Cardiac muscle cell (in vitro differentiated cells and primary cell): Measurements from ENCODE around the gene EXOC3L4. TPM values are rescaled to one million over a fixed set of nuclear protein-coding genes. Genes with fewer than 3 reads are reported as not detected.

ENCODE experiments used
- DNase-seq, 2 donors: peaks; one replicate each; pipeline versions ENCODE4 v3.0.0 to v3.0.0-alpha.2; 2010 to 2017; ENCODE audit warnings: low read depth in 1 of 2, low spot score in 1 of 2
- H3K27ac ChIP-seq: fragments of 200-600 bp; sonication (generic); 2 replicates; pipeline ENCODE4 v1.5.1; 2016
- H3K27me3 ChIP-seq: fragments of 200-600 bp; sonication (generic); 2 replicates; pipeline ENCODE4 v1.6.0; 2016; ENCODE audit warnings: control low read depth
- H3K36me3 ChIP-seq: fragments of 200-600 bp; sonication (generic); 2 replicates; pipeline ENCODE4 v1.5.1; 2016; ENCODE audit warnings: control low read depth
- H3K4me1 ChIP-seq: fragments of 200-600 bp; sonication (generic); 2 replicates; pipeline ENCODE4 v1.8.1; 2017; ENCODE audit warnings: low read depth, mild to moderate bottlenecking, mixed run types
- H3K4me3 ChIP-seq: fragments of 200-600 bp; sonication (generic); 2 replicates; pipeline ENCODE4 v1.5.1; 2016; ENCODE audit warnings: mild to moderate bottlenecking
- H3K9me3 ChIP-seq: fragments of 200-600 bp; sonication (generic); 2 replicates; pipeline ENCODE4 v1.5.1; 2017; ENCODE audit warnings: low read depth, mild to moderate bottlenecking, control low read depth
- polyA plus RNA-seq: library from polyadenylated mRNA; unstranded; fragments of >200 nt; fragmentation: Nextera tagmentation; extraction: Ambion mirVana; gene quantifications from 2 replicates; pipeline ENCODE4 v1.2.1, GENCODE V29; 2016
- total RNA-seq: library from RNA; depleted of rRNA; stranded (reverse); fragments of >200 nt; gene quantifications from 2 replicates; pipeline ENCODE4 v1.2.3, GENCODE V29; 2016
- TF ChIP-seq, protein P1 (sequence below): IDR thresholded peaks from 2 replicates; pipeline ENCODE4 v1.5.1; 2012; ENCODE audit warnings: low read depth, mild to moderate bottlenecking, low read length

Gene EXOC3L4
- total and polyA plus RNA-seq, 2 experiments from 2014 or later = 2.7 to 5.5 TPM

DNA sequence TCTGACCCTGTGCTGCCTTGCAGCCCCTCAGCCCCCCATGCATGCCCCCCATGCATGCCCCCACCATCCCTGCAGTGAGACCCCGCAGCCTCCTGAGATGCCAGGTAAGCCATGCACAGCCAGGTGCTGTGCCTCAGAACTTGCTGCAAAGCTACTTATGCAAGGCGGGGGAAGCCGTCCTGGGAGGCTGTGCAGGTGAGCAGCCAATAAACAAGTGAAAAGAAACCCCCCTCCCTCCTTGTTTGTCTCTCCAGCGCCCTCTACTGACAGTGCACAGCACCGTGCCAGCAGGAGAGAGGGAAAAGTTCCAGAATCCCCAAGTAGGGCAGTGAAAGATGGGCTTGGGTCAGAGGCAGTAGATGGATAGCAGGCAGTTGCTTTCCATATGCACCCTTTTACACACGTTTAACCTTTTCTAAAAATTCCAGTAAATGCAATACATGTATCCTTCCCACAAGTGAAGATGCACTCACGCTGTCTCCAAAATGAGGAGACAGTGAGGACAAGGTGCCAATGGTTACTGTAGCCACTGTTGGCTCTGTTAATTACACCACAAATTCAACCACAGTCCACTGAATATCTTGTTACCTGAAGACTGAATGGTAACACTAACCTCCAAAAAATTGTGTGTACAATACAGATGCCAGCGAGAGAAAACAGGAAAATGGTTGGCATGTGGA, 46.7 kb downstream of the EXOC3L4 start:
- TF ChIP-seq, protein P1, sequence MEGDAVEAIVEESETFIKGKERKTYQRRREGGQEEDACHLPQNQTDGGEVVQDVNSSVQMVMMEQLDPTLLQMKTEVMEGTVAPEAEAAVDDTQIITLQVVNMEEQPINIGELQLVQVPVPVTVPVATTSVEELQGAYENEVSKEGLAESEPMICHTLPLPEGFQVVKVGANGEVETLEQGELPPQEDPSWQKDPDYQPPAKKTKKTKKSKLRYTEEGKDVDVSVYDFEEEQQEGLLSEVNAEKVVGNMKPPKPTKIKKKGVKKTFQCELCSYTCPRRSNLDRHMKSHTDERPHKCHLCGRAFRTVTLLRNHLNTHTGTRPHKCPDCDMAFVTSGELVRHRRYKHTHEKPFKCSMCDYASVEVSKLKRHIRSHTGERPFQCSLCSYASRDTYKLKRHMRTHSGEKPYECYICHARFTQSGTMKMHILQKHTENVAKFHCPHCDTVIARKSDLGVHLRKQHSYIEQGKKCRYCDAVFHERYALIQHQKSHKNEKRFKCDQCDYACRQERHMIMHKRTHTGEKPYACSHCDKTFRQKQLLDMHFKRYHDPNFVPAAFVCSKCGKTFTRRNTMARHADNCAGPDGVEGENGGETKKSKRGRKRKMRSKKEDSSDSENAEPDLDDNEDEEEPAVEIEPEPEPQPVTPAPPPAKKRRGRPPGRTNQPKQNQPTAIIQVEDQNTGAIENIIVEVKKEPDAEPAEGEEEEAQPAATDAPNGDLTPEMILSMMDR = peak; percentile 84
- no peaks in the 10 kb centered on the region for H3K36me3 ChIP-seq
- no peak overlapping the region for H3K27ac ChIP-seq
- no peaks in the 10 kb centered on the region for H3K9me3 ChIP-seq
- no peaks in the 10 kb centered on the region for H3K27me3 ChIP-seq
- peaks cover 19% of the 10 kb centered on the region for H3K4me1 ChIP-seq
- H3K4me3 ChIP-seq = no peak overlapping the region
- DNase-seq = peak; percentile 60 to 63

DNA sequence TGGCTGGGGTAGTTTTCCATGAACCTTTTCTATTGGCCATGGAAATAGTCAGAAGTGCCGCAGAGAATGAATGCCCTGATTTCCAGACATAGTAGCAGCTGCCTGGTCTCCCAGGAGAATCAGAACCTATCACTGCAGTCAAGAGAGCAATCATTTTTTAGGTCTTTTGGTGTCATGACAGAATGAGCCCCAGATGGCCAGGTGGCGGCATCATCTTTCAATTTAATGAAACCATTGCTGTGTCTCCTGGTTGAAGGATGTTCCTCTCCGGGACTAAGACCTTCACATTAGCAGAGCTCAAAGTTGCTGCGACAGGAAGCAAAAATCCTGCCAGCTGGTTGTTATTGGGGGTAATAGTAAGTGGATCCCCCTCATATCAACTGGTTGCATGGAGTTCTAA, 47.5 kb downstream of the EXOC3L4 start:
- Histone ChIP-seq H3K4me1 (peaks cover 18% of the 10 kb centered on the region), H3K36me3 (no peaks in the 10 kb centered on the region), H3K27me3 (no peaks in the 10 kb centered on the region), H3K27ac (no peak overlapping the region), H3K9me3 (no peaks in the 10 kb centered on the region), H3K4me3 (no peak overlapping the region)
- DNase-seq = no peak
- TF ChIP-seq, protein P1 = no peak

GRCh38 chr14:103142721-103143302, 48.3 kb downstream of the EXOC3L4 start:
- TF ChIP-seq, protein P1 = no peak
- Histone ChIP-seq H3K4me1 (peaks cover 12% of the 10 kb centered on the region), H3K27ac (no peak overlapping the region), H3K9me3 (no peaks in the 10 kb centered on the region), H3K4me3 (no peak overlapping the region), H3K27me3 (no peaks in the 10 kb centered on the region), H3K36me3 (no peaks in the 10 kb centered on the region)
- no peak for DNase-seq

- Histone ChIP-seq H3K27me3 (no peaks in the 10 kb centered on the region), H3K4me3 (no peak overlapping the region), H3K4me1 (peaks cover 9% of the 10 kb centered on the region), H3K9me3 (no peaks in the 10 kb centered on the region), H3K27ac (no peak overlapping the region), H3K36me3 (no peaks in the 10 kb centered on the region)
- TF ChIP-seq, protein P1 = no peak
- DNase-seq = peak in 1 of 2 donors; percentile 37
Measured at GRCh38 chr14:103143506-103143905, 49.0 kb downstream of the EXOC3L4 start.

DNA sequence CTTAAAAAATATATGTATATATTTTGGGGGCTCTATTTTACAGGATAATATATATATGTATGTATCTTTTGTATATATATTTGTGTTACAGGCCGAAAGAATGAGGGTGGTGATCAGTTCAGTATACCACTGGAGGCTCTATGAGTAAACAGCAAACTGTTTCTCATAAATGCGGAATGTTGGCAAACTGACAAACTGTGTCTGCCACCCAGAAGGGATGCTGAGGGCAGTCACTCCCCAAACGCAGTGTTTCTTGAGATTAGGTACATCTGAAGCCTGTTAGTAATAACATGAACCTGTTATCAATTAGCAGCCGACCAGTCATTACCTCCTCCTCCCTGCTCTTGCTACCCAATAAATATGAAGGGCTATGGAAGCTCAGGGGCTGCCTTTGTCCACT, 49.6 kb downstream of the EXOC3L4 start:
- no peaks in the 10 kb centered on the region for H3K9me3 ChIP-seq
- no peaks in the 10 kb centered on the region for H3K27me3 ChIP-seq
- DNase-seq = peak in 1 of 2 donors; percentile 51
- no peak overlapping the region for H3K4me3 ChIP-seq
- TF ChIP-seq, protein P1 = no peak
- H3K4me1 ChIP-seq = peaks cover 6% of the 10 kb centered on the region
- H3K27ac ChIP-seq = no peak overlapping the region
- H3K36me3 ChIP-seq = no peaks in the 10 kb centered on the region
